K562 (cell line): ENCODE measurements around the gene TUBB4B. TPM values are rescaled to one million over a fixed set of nuclear protein-coding genes. Genes with fewer than 3 reads are reported as not detected.

Experiments
- BACH1 ChIP-seq: fragments of 200-800 bp; sonication (Bioruptor generic); IDR thresholded peaks from 2 replicates; pipeline ENCODE4 v1.6.1; 2016; ENCODE audit warnings: missing genetic modification characterization, missing compliant biosample characterization
- DACH1 ChIP-seq: fragments of 450-650 bp; IDR thresholded peaks from 2 replicates; pipeline ENCODE4 v1.6.1; 2018; ENCODE audit not compliant: partially characterized antibody
- HDAC3 ChIP-seq: fragments of 450-650 bp; IDR thresholded peaks from 2 replicates; pipeline ENCODE4 v1.6.1; 2018; ENCODE audit warnings: borderline replicate concordance, mild to moderate bottlenecking, moderate library complexity; ENCODE audit not compliant: partially characterized antibody
- JUND ChIP-seq, 2 experiments: IDR thresholded peaks; 2 replicates in 1 of 2; 3 replicates in 1 of 2; pipeline ENCODE4 v1.6.1; 2011; ENCODE audit warnings: borderline replicate concordance in 2 of 2, low read depth in 2 of 2, low read length in 2 of 2, improper control_type of control experiment in 1 of 2, missing biosample characterization in 1 of 2, missing genetic modification characterization in 1 of 2, missing genetic modification reagents in 1 of 2
- MAFG ChIP-seq: fragments of 450-650 bp; conservative IDR thresholded peaks from 2 replicates; pipeline ENCODE4 v1.6.1; 2016; ENCODE audit warnings: missing genetic modification characterization, missing compliant biosample characterization
- NFATC3 ChIP-seq: fragments of 450-650 bp; IDR thresholded peaks from 2 replicates; pipeline ENCODE4 v1.6.1; 2017; ENCODE audit warnings: mild to moderate bottlenecking
- RAD21 ChIP-seq, 2 experiments: fragments of 250-450 bp in 1 of 2; fragments of 450-650 bp in 1 of 2; sonication (Bioruptor Pico) in 1 of 2; formaldehyde crosslinking in 1 of 2; IDR thresholded peaks in 1 of 2; conservative IDR thresholded peaks in 1 of 2; 2 replicates each; pipeline versions ENCODE4 v1.4.0 to v1.8.0; 2020 to 2022; ENCODE audit warnings: mild to moderate bottlenecking in 2 of 2, moderate library complexity in 1 of 2
- RNF219 ChIP-seq: fragments of 250-450 bp; sonication (Bioruptor Pico); IDR thresholded peaks from 2 replicates; pipeline ENCODE4 v1.5.0; 2022; ENCODE audit warnings: mild to moderate bottlenecking
- SMAD3 ChIP-seq: fragments of 450-650 bp; formaldehyde crosslinking; conservative IDR thresholded peaks from 2 replicates; pipeline ENCODE4 v1.4.0; 2020; ENCODE audit warnings: mild to moderate bottlenecking
- TFAP4 ChIP-seq: sonication (generic); formaldehyde crosslinking; IDR thresholded peaks from 2 replicates; pipeline ENCODE4 v1.8.0; 2022; ENCODE audit warnings: missing genetic modification reagents, mild to moderate bottlenecking, moderate library complexity, borderline replicate concordance
- XRCC5 ChIP-seq: fragments of 200-400 bp; formaldehyde crosslinking; IDR thresholded peaks from 2 replicates; pipeline ENCODE4 v1.6.1; 2017; ENCODE audit warnings: low read depth, mild to moderate bottlenecking, low read length
- ZNF146 ChIP-seq: IDR thresholded peaks from one replicate; pipeline ENCODE4 v1.6.1; 2018; ENCODE audit warnings: missing compliant biosample characterization; ENCODE audit not compliant: unreplicated experiment
- ZNF174 ChIP-seq: fragments of 250-450 bp; sonication (Bioruptor Pico); IDR thresholded peaks from 2 replicates; pipeline ENCODE4 v1.4.0; 2020; ENCODE audit warnings: mild to moderate bottlenecking
- polyA plus RNA-seq, 8 experiments: library from polyadenylated mRNA; depleted of rRNA in 4 of 8; stranded (reverse) in 5 of 8; unstranded in 3 of 8; fragments of >200 nt; fragmentation: Nextera tagmentation in 2 of 8; fragmentation: Illumina TruSeq in 1 of 8; extraction: Ambion mirVana in 2 of 8; extraction: Trizol in 1 of 8; gene quantifications; 2 replicates each; pipeline versions ENCODE4 v1.2.1 to v1.2.3, GENCODE V29; 2011 to 2014; ENCODE audit warnings: inconsistent platforms in 1 of 8, missing spikeins in 1 of 8
- total RNA-seq, 7 experiments: library from RNA; depleted of rRNA in 6 of 7; stranded (reverse); fragments of >200 nt in 6 of 7; fragmentation: Illumina TruSeq in 2 of 7; extraction: Trizol in 2 of 7; gene quantifications; 2 replicates each; pipeline versions ENCODE4 v1.2.1 to v1.2.3, GENCODE V29; 2011 to 2021; ENCODE audit warnings: low replicate concordance in 1 of 7
- TF ChIP-seq, protein P1 (sequence below): fragments of 250-450 bp; sonication (Bioruptor Pico); IDR thresholded peaks from 2 replicates; pipeline ENCODE4 v1.4.0; 2020
- TF ChIP-seq, protein P2 (sequence below): sonication (generic); formaldehyde crosslinking; IDR thresholded peaks from 2 replicates; pipeline ENCODE4 v1.9.0; 2022; ENCODE audit warnings: mild to moderate bottlenecking, missing genetic modification reagents
- TF ChIP-seq, protein P3 (sequence below): sonication (generic); formaldehyde crosslinking; IDR thresholded peaks from 2 replicates; pipeline ENCODE4 v1.9.0; 2022; ENCODE audit warnings: mild to moderate bottlenecking, missing genetic modification reagents

Gene TUBB4B
- total and polyA plus RNA-seq, 9 of the 15 experiments (the other 6 are each of a cell fraction or from before 2014, with no cell fraction given), result 24.1 to 443 (median 268) TPM

GRCh38 chr9:137217276-137218211, 23.5 kb upstream of the TUBB4B start (continued):
- no peak; a peak in 1 of 4 replicates for TF ChIP-seq RAD21 (CRISPR knock-in tag; conservative IDR thresholded peaks at IDR 0.05 in 1 of 2, IDR thresholded peaks at IDR 0.05 in 1 of 2)
- no peak for TF ChIP-seq MAFG
- no peak for TF ChIP-seq ZNF146 (CRISPR knock-in tag)
- TF ChIP-seq RNF219 (CRISPR knock-in tag), result no peak
- no peak for TF ChIP-seq DACH1
- TF ChIP-seq JUND (IDR thresholded peaks at IDR 0.05; ENCODE audit: borderline replicate concordance, low read depth, low read length), result peak; percentile 21; the same call in 1 of the 2 replicates
- no peak for TF ChIP-seq JUND (tag; IDR thresholded peaks at IDR 0.05; ENCODE audit: borderline replicate concordance, low read depth, low read length)
- TF ChIP-seq BACH1 (tag), result no peak
- TF ChIP-seq, protein P1, sequence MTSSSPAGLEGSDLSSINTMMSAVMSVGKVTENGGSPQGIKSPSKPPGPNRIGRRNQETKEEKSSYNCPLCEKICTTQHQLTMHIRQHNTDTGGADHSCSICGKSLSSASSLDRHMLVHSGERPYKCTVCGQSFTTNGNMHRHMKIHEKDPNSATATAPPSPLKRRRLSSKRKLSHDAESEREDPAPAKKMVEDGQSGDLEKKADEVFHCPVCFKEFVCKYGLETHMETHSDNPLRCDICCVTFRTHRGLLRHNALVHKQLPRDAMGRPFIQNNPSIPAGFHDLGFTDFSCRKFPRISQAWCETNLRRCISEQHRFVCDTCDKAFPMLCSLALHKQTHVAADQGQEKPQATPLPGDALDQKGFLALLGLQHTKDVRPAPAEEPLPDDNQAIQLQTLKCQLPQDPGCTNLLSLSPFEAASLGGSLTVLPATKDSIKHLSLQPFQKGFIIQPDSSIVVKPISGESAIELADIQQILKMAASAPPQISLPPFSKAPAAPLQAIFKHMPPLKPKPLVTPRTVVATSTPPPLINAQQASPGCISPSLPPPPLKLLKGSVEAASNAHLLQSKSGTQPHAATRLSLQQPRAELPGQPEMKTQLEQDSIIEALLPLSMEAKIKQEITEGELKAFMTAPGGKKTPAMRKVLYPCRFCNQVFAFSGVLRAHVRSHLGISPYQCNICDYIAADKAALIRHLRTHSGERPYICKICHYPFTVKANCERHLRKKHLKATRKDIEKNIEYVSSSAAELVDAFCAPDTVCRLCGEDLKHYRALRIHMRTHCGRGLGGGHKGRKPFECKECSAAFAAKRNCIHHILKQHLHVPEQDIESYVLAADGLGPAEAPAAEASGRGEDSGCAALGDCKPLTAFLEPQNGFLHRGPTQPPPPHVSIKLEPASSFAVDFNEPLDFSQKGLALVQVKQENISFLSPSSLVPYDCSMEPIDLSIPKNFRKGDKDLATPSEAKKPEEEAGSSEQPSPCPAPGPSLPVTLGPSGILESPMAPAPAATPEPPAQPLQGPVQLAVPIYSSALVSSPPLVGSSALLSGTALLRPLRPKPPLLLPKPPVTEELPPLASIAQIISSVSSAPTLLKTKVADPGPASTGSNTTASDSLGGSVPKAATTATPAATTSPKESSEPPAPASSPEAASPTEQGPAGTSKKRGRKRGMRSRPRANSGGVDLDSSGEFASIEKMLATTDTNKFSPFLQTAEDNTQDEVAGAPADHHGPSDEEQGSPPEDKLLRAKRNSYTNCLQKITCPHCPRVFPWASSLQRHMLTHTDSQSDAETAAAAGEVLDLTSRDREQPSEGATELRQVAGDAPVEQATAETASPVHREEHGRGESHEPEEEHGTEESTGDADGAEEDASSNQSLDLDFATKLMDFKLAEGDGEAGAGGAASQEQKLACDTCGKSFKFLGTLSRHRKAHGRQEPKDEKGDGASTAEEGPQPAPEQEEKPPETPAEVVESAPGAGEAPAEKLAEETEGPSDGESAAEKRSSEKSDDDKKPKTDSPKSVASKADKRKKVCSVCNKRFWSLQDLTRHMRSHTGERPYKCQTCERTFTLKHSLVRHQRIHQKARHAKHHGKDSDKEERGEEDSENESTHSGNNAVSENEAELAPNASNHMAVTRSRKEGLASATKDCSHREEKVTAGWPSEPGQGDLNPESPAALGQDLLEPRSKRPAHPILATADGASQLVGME (CRISPR knock-in tag), result no peak
- TF ChIP-seq, protein P2, sequence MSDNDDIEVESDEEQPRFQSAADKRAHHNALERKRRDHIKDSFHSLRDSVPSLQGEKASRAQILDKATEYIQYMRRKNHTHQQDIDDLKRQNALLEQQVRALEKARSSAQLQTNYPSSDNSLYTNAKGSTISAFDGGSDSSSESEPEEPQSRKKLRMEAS (CRISPR knock-in tag), result 0 out of 2 replicates have a peak, but pooled peaks have one; percentile 31
- no peak for TF ChIP-seq HDAC3
- TF ChIP-seq ZNF174 (CRISPR knock-in tag), result no peak
- TF ChIP-seq NFATC3, result no peak
- TF ChIP-seq TFAP4, result peak; percentile 63
- TF ChIP-seq XRCC5, result no peak
- TF ChIP-seq, protein P3, sequence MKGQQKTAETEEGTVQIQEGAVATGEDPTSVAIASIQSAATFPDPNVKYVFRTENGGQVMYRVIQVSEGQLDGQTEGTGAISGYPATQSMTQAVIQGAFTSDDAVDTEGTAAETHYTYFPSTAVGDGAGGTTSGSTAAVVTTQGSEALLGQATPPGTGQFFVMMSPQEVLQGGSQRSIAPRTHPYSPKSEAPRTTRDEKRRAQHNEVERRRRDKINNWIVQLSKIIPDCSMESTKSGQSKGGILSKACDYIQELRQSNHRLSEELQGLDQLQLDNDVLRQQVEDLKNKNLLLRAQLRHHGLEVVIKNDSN (CRISPR knock-in tag), result no peak
- no peak for TF ChIP-seq SMAD3 (CRISPR knock-in tag)
